Sigmoid colon (tissue), 4 donors: ENCODE data around the gene MS4A5.

Experiments
- CTCF ChIP-seq, 4 experiments: fragments of 450-650 bp in 3 of 4; fragments of 200-600 bp in 1 of 4; IDR thresholded peaks; one replicate each; pipeline ENCODE4 v1.5.1; 2016 to 2019; ENCODE audit warnings: antibody characterized with exemption in 4 of 4, mild to moderate bottlenecking in 3 of 4, moderate library complexity in 2 of 4
- POLR2A ChIP-seq, 2 donors: fragments of 450-650 bp; IDR thresholded peaks; one replicate each; pipeline ENCODE4 v1.6.1; 2016; ENCODE audit warnings: antibody characterized with exemption in 2 of 2, mild to moderate bottlenecking in 2 of 2, moderate library complexity in 2 of 2
- POLR2AphosphoS5 ChIP-seq, 4 donors: sonication (generic); formaldehyde crosslinking; IDR thresholded peaks; one replicate each; pipeline ENCODE4 v1.6.1; 2017; ENCODE audit warnings: antibody characterized with exemption in 4 of 4

GRCh38 chr11:60433401-60433800 lies 4.0 kb downstream of the MS4A5 start:
- TF ChIP-seq CTCF (IDR thresholded peaks at IDR 0.05) (no peak), POLR2A (IDR thresholded peaks at IDR 0.05) (no peak), POLR2AphosphoS5 (IDR thresholded peaks at IDR 0.05) (no peak)
